NOMO-1 treated with dmso at 0.1 percent for 144 hours (cell line): ENCODE data around the gene TDRD6.
"Not testable (repeated sequence)": the region's sequence is repeated elsewhere in the genome, so short reads cannot be mapped to it uniquely, and the experiment has no call there.

Source experiments
- DNase-seq: peaks from one replicate; lab custom pipeline; 2025; ENCODE audit not compliant: unreplicated experiment; lab: John Stamatoyannopoulos, UW

The TDRD6 gene

GRCh38 chr6:46687619-46688097 is at the start of gene TDRD6:
Gene TDRD6 (plus strand): TSS chr6:46687885. CDS start chr6:46688129, 244 bp downstream.
- no peak for DNase-seq

GRCh38 chr6:46637933-46638332 is 49.8 kb upstream of the TDRD6 start:
- no peak for DNase-seq

- DNase-seq = no peak
Observed at GRCh38 chr6:46638650-46639049, 49.0 kb upstream of the TDRD6 start.

GRCh38 chr6:46642928-46643751 is 44.5 kb upstream of the TDRD6 start:
- DNase-seq = no peak

GRCh38 chr6:46645265-46645664 is 42.4 kb upstream of the TDRD6 start:
- DNase-seq = no peak

- not testable (repeated sequence) for DNase-seq
Observed at GRCh38 chr6:46648108-46648507, 39.6 kb upstream of the TDRD6 start.

- DNase-seq = no peak
Observed at GRCh38 chr6:46648869-46649492, 38.7 kb upstream of the TDRD6 start.

GRCh38 chr6:46651006-46651405 is 36.7 kb upstream of the TDRD6 start:
- no peak for DNase-seq

- no peak for DNase-seq
Observed at GRCh38 chr6:46651816-46652215, 35.9 kb upstream of the TDRD6 start.

GRCh38 chr6:46652232-46652602 is 35.5 kb upstream of the TDRD6 start:
- no peak for DNase-seq

- peak; percentile 73 for DNase-seq
Observed at GRCh38 chr6:46652603-46653438, 34.9 kb upstream of the TDRD6 start, which contains the start of the genes CYP39A1 and SLC25A27. Gene CYP39A1 (minus strand): TSS chr6:46652818. CDS start chr6:46652582, 236 bp downstream. Gene SLC25A27 (plus strand): TSS chr6:46652975. CDS start chr6:46653193, 218 bp downstream.

GRCh38 chr6:46653439-46654195 is 34.1 kb upstream of the TDRD6 start:
- no peak for DNase-seq

GRCh38 chr6:46655803-46656202 is 31.9 kb upstream of the TDRD6 start:
- no peak for DNase-seq

GRCh38 chr6:46657642-46658041 is 30.0 kb upstream of the TDRD6 start:
- DNase-seq = no peak

- DNase-seq = no peak
Observed at GRCh38 chr6:46661483-46661882, 26.2 kb upstream of the TDRD6 start.

GRCh38 chr6:46667377-46667776 is 20.3 kb upstream of the TDRD6 start:
- DNase-seq = no peak

- DNase-seq = no peak
Observed at GRCh38 chr6:46674410-46674809, 13.3 kb upstream of the TDRD6 start.

- no peak for DNase-seq
Observed at GRCh38 chr6:46676604-46677313, 10.9 kb upstream of the TDRD6 start.

- no peak for DNase-seq
Observed at GRCh38 chr6:46677314-46677654, 10.4 kb upstream of the TDRD6 start.

GRCh38 chr6:46684771-46685170 is 2.9 kb upstream of the TDRD6 start:
- DNase-seq = no peak
